Measurements from ENCODE around the gene IFITM5. TPM values are rescaled to one million over a fixed set of nuclear protein-coding genes. Genes with fewer than 3 reads are reported as not detected.

Gene IFITM5
- total and polyA plus RNA-seq, 2 of the 4 experiments (the other 2 are of a cell fraction) = not detected

GRCh38 chr11:250274-250673 is 49.1 kb downstream of the IFITM5 start:
- Histone ChIP-seq H3K27ac (ENCODE audit: insufficient read depth, low read length) (no peak overlapping the region), H2BK20ac (ENCODE audit: low read depth, low read length) (no peak overlapping the region), H3K79me1 (ENCODE audit: low read depth in 1 of 2, low read length in 2 of 2) (peaks cover 5 to 12% of the 10 kb centered on the region in 2 experiments; a peak in 3 of 4 replicates), H3K4ac (ENCODE audit: low read depth, low read length) (no peak overlapping the region), H4K8ac (ENCODE audit: low read depth in 2 of 2, low read length in 2 of 2) (no peak overlapping the region), H4K20me1 (ENCODE audit: insufficient read depth, low read length) (peaks cover 3% of the 10 kb centered on the region; the same call in 1 of the 2 replicates), H2AK5ac (ENCODE audit: low read depth, low read length) (no peak overlapping the region), H3K9ac (ENCODE audit: low read depth, low read length) (no peak overlapping the region), H3K18ac (ENCODE audit: low read depth, low read length) (no peak overlapping the region), H3K4me3 (ENCODE audit: insufficient read depth, low read depth, low read length) (no peak overlapping the region), H3K23ac (ENCODE audit: low read depth, low read length) (no peak overlapping the region), H4K5ac (ENCODE audit: low read depth, low read length) (no peak overlapping the region), H4K91ac (ENCODE audit: insufficient read depth, low read depth, low read length) (no peak overlapping the region), H3K14ac (replicated peaks; ENCODE audit: low read depth, low read length) (no peak overlapping the region), H3K9me1 (ENCODE audit: insufficient read depth, low read length) (no peaks in the 10 kb centered on the region), H3K56ac (ENCODE audit: extremely low read depth, insufficient read depth, low read length) (no peak overlapping the region), H3K4me2 (ENCODE audit: low read depth, low read length) (no peak overlapping the region), H3K9me3 (ENCODE audit: control insufficient read depth, insufficient read depth, low read length) (no peaks in the 10 kb centered on the region), H3K27me3 (ENCODE audit: control insufficient read depth, insufficient read depth, low read length) (no peaks in the 10 kb centered on the region), H2BK5ac (ENCODE audit: low read depth, low read length, poor library complexity, severe bottlenecking) (no peak overlapping the region), H2AK9ac (replicated peaks; ENCODE audit: low read depth, low read length, poor library complexity) (no peak overlapping the region), H3K36me3 (ENCODE audit: control insufficient read depth, insufficient read depth, low read length) (peaks cover 53% of the 10 kb centered on the region), H2BK15ac (ENCODE audit: low read depth, low read length) (no peak overlapping the region), H3K4me1 (ENCODE audit: control insufficient read depth, insufficient read depth, low read length) (no peaks in the 10 kb centered on the region), H2BK120ac (ENCODE audit: low read depth, low read length) (no peak overlapping the region), H2AFZ (replicated peaks; ENCODE audit: low read length, poor library complexity) (no peak overlapping the region)
- in situ Hi-C loops (cut with MboI; ENCODE audit: low sequenced_read_pairs) (no loop called here), dilution Hi-C loops (cut with HindIII; ENCODE audit: low sequenced_read_pairs, unreplicated experiment) (no loop called here), intact Hi-C loops (cut with micrococcal nuclease) (loop anchor here (2.0 kb wide), 1 partner anchor 113 kb away; no protein-coding TSS in a partner anchor)
- DNase-seq (no peak), ATAC-seq (ENCODE audit: low read depth) (no peak)
- ChIA-PET POLR2A (ENCODE audit: unreplicated experiment) (interaction anchor here (0.6 kb wide), 1 partner anchor 157 kb away, joined by 3 read pairs; no protein-coding TSS in a partner anchor), CTCF (interaction anchor here (0.9 to 1.4 kb wide), 5 partner anchors 9 to 112 kb away, joined by 3 to 10 read pairs (median 4); no protein-coding TSS in a partner anchor)
- TF ChIP-seq MAZ (IDR thresholded peaks at IDR 0.05; ENCODE audit: borderline replicate concordance, low read depth, low read length) (no peak), CHD1 (IDR thresholded peaks at IDR 0.05; ENCODE audit: low read depth, low read length) (no peak), MAFK (IDR thresholded peaks at IDR 0.05; ENCODE audit: low read depth, low read length) (no peak), SMC3 (IDR thresholded peaks at IDR 0.05; ENCODE audit: low read depth, low read length) (no peak), CEBPB (IDR thresholded peaks at IDR 0.05; ENCODE audit: low read depth, low read length) (no peak)
- TF ChIP-seq, protein P1, sequence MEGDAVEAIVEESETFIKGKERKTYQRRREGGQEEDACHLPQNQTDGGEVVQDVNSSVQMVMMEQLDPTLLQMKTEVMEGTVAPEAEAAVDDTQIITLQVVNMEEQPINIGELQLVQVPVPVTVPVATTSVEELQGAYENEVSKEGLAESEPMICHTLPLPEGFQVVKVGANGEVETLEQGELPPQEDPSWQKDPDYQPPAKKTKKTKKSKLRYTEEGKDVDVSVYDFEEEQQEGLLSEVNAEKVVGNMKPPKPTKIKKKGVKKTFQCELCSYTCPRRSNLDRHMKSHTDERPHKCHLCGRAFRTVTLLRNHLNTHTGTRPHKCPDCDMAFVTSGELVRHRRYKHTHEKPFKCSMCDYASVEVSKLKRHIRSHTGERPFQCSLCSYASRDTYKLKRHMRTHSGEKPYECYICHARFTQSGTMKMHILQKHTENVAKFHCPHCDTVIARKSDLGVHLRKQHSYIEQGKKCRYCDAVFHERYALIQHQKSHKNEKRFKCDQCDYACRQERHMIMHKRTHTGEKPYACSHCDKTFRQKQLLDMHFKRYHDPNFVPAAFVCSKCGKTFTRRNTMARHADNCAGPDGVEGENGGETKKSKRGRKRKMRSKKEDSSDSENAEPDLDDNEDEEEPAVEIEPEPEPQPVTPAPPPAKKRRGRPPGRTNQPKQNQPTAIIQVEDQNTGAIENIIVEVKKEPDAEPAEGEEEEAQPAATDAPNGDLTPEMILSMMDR (conservative IDR thresholded peaks at IDR 0.05; ENCODE audit: low read depth, low read length) = no peak
- BruUV-seq (replicated peaks) = no TSS peak
- no CpG with 5 or more reads among the region's 5 CpGs for WGBS, 2 experiments (ENCODE audit: extremely low coverage in 2 of 2, insufficient read length in 1 of 2)
